Measurements from ENCODE around the gene PCDHB1. TPM values are rescaled to one million over a fixed set of nuclear protein-coding genes. Genes with fewer than 3 reads are reported as not detected.
A peak's percentile ranks its signal among the peaks of the same experiment; 100 is the strongest.
"Not testable (repeated sequence)": the region's sequence is repeated elsewhere in the genome, so short reads cannot be mapped to it uniquely, and the experiment has no call there.

PCDHB1 gene
- total RNA-seq, 1 donor from 2014 or later, result not detected

- H3K27me3 ChIP-seq, result no peaks in the 10 kb centered on the region
- H3K36me3 ChIP-seq, result no peaks in the 10 kb centered on the region
- TF ChIP-seq POLR2A (IDR thresholded peaks at IDR 0.05) (no peak), POLR2AphosphoS5 (IDR thresholded peaks at IDR 0.05; ENCODE audit: insufficient read depth in 1 of 2, low read depth in 1 of 2) (no peak), CTCF (IDR thresholded peaks at IDR 0.05) (no peak)
- peak overlapping the region in 1 of 2 donors; percentile 9 for H3K4me3 ChIP-seq
- intact Hi-C loops (cut with DNase I), result no loop called here
- H3K4me1 ChIP-seq, result no peaks in the 10 kb centered on the region
- H3K9me3 ChIP-seq, result no peaks in the 10 kb centered on the region
- no peak for DNase-seq (ENCODE audit: extremely low spot score in 2 of 2)
- no peak overlapping the region for H3K27ac ChIP-seq
Measured at GRCh38 chr5:141077826-141078225, 26.7 kb downstream of the PCDHB1 start.

GRCh38 chr5:141082228-141082627, 31.1 kb downstream of the PCDHB1 start:
- no peaks in the 10 kb centered on the region for H3K27me3 ChIP-seq
- no peak overlapping the region for H3K4me3 ChIP-seq
- no peak for DNase-seq (ENCODE audit: extremely low spot score in 2 of 2)
- H3K36me3 ChIP-seq, result no peaks in the 10 kb centered on the region
- intact Hi-C loops (cut with DNase I), result no loop called here
- H3K27ac ChIP-seq, result no peak overlapping the region
- TF ChIP-seq CTCF (IDR thresholded peaks at IDR 0.05), result no peak
- TF ChIP-seq POLR2A (IDR thresholded peaks at IDR 0.05), result no peak
- no peak for TF ChIP-seq POLR2AphosphoS5 (IDR thresholded peaks at IDR 0.05; ENCODE audit: insufficient read depth in 1 of 2, low read depth in 1 of 2)
- no peaks in the 10 kb centered on the region for H3K4me1 ChIP-seq
- no peaks in the 10 kb centered on the region for H3K9me3 ChIP-seq

- Histone ChIP-seq H3K9me3 (no peaks in the 10 kb centered on the region), H3K27me3 (no peaks in the 10 kb centered on the region), H3K27ac (peak overlapping the region; percentile 71), H3K36me3 (no peaks in the 10 kb centered on the region), H3K4me1 (no peaks in the 10 kb centered on the region), H3K4me3 (peak overlapping the region; percentile 36 to 39)
- peak in 1 of 3 experiments; percentile 51 for TF ChIP-seq CTCF (IDR thresholded peaks at IDR 0.05)
- TF ChIP-seq POLR2A (IDR thresholded peaks at IDR 0.05), result no peak
- no peak for DNase-seq (ENCODE audit: extremely low spot score in 2 of 2)
- intact Hi-C loops (cut with DNase I), result no loop called here
Measured at GRCh38 chr5:141084487-141084989, 33.4 kb downstream of the PCDHB1 start.

- no peak within 1 kb of the TSS for H3K27ac ChIP-seq
- intact Hi-C loops (cut with DNase I), result no loop called here
- TF ChIP-seq POLR2AphosphoS5 (IDR thresholded peaks at IDR 0.05; ENCODE audit: insufficient read depth in 1 of 2, low read depth in 1 of 2) (no peak), POLR2A (IDR thresholded peaks at IDR 0.05) (no peak)
- DNase-seq (ENCODE audit: extremely low spot score in 2 of 2), result no peak
- no peaks in the 10 kb centered on the region for H3K4me1 ChIP-seq
- no peaks in the 10 kb centered on the region for H3K27me3 ChIP-seq
- peak within 1 kb of the TSS; percentile 1 to 22 for H3K4me3 ChIP-seq
- H3K9me3 ChIP-seq, result peaks cover 3% of the 10 kb centered on the region
- H3K36me3 ChIP-seq, result no peaks in the 10 kb centered on the region
Measured at GRCh38 chr5:141094481-141095262, 43.5 kb downstream of the PCDHB1 start, which contains the start of gene PCDHB2. TSS of gene PCDHB2 (plus strand) at chr5:141094615. CDS start at chr5:141094791, 176 bp downstream.

- intact Hi-C loops (cut with DNase I), result no loop called here
- no peak for DNase-seq (ENCODE audit: extremely low spot score in 2 of 2)
- peaks cover 1% of the 10 kb centered on the region for H3K9me3 ChIP-seq
- H3K4me3 ChIP-seq, result peak overlapping the region; percentile 1 to 22
- no peaks in the 10 kb centered on the region for H3K4me1 ChIP-seq
- H3K27me3 ChIP-seq, result no peaks in the 10 kb centered on the region
- no peak for TF ChIP-seq POLR2A (IDR thresholded peaks at IDR 0.05)
- TF ChIP-seq CTCF (IDR thresholded peaks at IDR 0.05), result no peak
- TF ChIP-seq POLR2AphosphoS5 (IDR thresholded peaks at IDR 0.05; ENCODE audit: insufficient read depth in 1 of 2, low read depth in 1 of 2), result no peak
- no peak overlapping the region for H3K27ac ChIP-seq
- H3K36me3 ChIP-seq, result no peaks in the 10 kb centered on the region
Measured at GRCh38 chr5:141095263-141095641, 44.1 kb downstream of the PCDHB1 start.

- H3K9me3 ChIP-seq; intact Hi-C loops (cut with DNase I); H3K27ac ChIP-seq; DNase-seq (ENCODE audit: extremely low spot score in 2 of 2); H3K4me1 ChIP-seq; H3K27me3 ChIP-seq; H3K36me3 ChIP-seq; H3K4me3 ChIP-seq: not testable (repeated sequence)
Measured at GRCh38 chr5:141096181-141096580, 45.0 kb downstream of the PCDHB1 start.

- H3K27ac ChIP-seq; H3K4me3 ChIP-seq; H3K4me1 ChIP-seq; H3K27me3 ChIP-seq; H3K36me3 ChIP-seq; DNase-seq (ENCODE audit: extremely low spot score in 2 of 2); intact Hi-C loops (cut with DNase I); H3K9me3 ChIP-seq: not testable (repeated sequence)
Measured at GRCh38 chr5:141096586-141096985, 45.4 kb downstream of the PCDHB1 start.
